ENCODE measurements around the gene AMH.

The AMH gene

GRCh38 chr19:2282062-2282861 lies 33.1 kb downstream of the AMH start, which contains the start of gene PEAK3:
Gene PEAK3 (minus strand): TSS chr19:2282175. CDS start chr19:2280931, 1,244 bp downstream.
- Histone ChIP-seq H3K4me2 (peak within 1 kb of the TSS; percentile 94), H3K36me3 (no peaks in the 10 kb centered on the region), H3K4me3 (peak within 1 kb of the TSS; percentile 57), H3K9me3 (no peaks in the 10 kb centered on the region), H3K4me1 (peaks cover 82% of the 10 kb centered on the region), H3K27ac (peak within 1 kb of the TSS; percentile 45), H3K27me3 (no peaks in the 10 kb centered on the region), H4K20me1 (peaks cover 52% of the 10 kb centered on the region), H3K9ac (0 out of 2 replicates have a peak within 1 kb of the TSS, but pooled peaks have one; percentile 45)
- no peak for TF ChIP-seq Cebpa-rat (IDR thresholded peaks at IDR 0.05)

- peaks cover 46% of the 10 kb centered on the region for H4K20me1 ChIP-seq
- H3K9ac ChIP-seq: no peak overlapping the region
Measured at GRCh38 chr19:2282862-2283237, 33.7 kb downstream of the AMH start.

GRCh38 chr19:2283835-2284507 lies 34.8 kb downstream of the AMH start:
- Histone ChIP-seq H3K27ac (no peak overlapping the region), H3K4me1 (peaks cover 83% of the 10 kb centered on the region), H3K9ac (no peak overlapping the region), H4K20me1 (peaks cover 37% of the 10 kb centered on the region), H3K4me3 (no peak overlapping the region), H3K36me3 (no peaks in the 10 kb centered on the region), H3K27me3 (no peaks in the 10 kb centered on the region), H3K4me2 (no peak overlapping the region), H3K9me3 (no peaks in the 10 kb centered on the region)
- no peak for TF ChIP-seq Cebpa-rat (IDR thresholded peaks at IDR 0.05)

More at GRCh38 chr19:2282862-2283237, 33.7 kb downstream of the AMH start:
- Histone ChIP-seq H3K4me3 (no peak overlapping the region), H3K36me3 (no peaks in the 10 kb centered on the region), H3K4me1 (peaks cover 83% of the 10 kb centered on the region), H3K27ac (no peak overlapping the region), H3K27me3 (no peaks in the 10 kb centered on the region), H3K9me3 (no peaks in the 10 kb centered on the region), H3K4me2 (peak overlapping the region; percentile 94)
- no peak for TF ChIP-seq Cebpa-rat (IDR thresholded peaks at IDR 0.05)

GRCh38 chr19:2286402-2287140 lies 37.4 kb downstream of the AMH start:
- Histone ChIP-seq H3K4me1 (peaks cover 83% of the 10 kb centered on the region), H3K4me2 (peak overlapping the region; percentile 99), H3K36me3 (no peaks in the 10 kb centered on the region), H3K27ac (peak overlapping the region; percentile 49; the same call in 1 of the 2 replicates), H3K9me3 (no peaks in the 10 kb centered on the region), H3K4me3 (no peak overlapping the region), H4K20me1 (peaks cover 25% of the 10 kb centered on the region), H3K9ac (no peak overlapping the region; the same call in 1 of the 2 replicates), H3K27me3 (no peaks in the 10 kb centered on the region; the same call in 1 of the 2 replicates)
- no peak for TF ChIP-seq Cebpa-rat (IDR thresholded peaks at IDR 0.05)

DNA sequence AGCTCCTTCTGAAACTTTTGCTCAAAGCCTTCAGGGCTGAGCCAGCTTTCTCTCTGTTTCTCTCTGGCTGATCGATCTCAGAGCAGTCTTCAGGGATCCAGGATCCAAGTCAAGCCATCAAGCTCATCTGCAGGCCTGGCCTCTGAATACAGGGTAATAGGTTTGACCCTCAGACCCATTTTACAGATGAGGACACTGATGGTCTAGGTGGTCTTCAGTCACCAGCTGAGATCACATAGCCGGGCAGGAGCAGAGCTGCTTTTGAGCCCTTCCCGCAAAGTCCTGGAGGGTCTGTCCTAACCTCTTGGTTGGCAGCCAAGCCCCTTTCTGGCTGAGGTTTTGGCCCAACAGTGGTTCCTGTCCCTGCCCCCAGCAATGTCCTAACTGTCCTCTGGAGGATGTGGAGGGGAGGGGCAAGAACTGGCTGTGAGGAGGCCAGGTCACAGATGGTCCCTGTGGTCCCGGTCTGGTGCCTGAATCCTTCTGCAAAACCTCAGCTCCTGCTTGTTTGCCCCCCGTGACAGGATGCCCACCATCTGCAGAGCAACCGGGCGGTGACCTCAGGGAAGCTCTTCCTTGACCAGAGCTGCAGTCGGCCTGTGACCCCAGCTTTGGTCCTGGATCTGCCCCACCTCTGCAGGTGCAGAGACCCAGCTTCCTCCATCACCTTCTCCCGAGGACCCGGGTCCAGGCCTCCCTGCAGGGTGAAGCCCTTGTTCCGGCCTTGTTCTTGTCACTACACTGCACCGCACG lies 38.6 kb downstream of the AMH start:
- TF ChIP-seq Cebpa-rat (IDR thresholded peaks at IDR 0.05): no peak
- Histone ChIP-seq H3K4me1 (peaks cover 83% of the 10 kb centered on the region), H3K9ac (peak overlapping the region; percentile 95), H3K27ac (peak overlapping the region; percentile 98), H3K4me2 (peak overlapping the region; percentile 99), H4K20me1 (peaks cover 26% of the 10 kb centered on the region), H3K36me3 (peaks cover 6% of the 10 kb centered on the region), H3K9me3 (no peaks in the 10 kb centered on the region), H3K4me3 (peak overlapping the region; percentile 84; the same call in 1 of the 2 replicates), H3K27me3 (no peaks in the 10 kb centered on the region; the same call in 1 of the 2 replicates)

GRCh38 chr19:2288338-2288817 lies 39.3 kb downstream of the AMH start:
- Histone ChIP-seq H3K9me3 (no peaks in the 10 kb centered on the region), H3K9ac (peak overlapping the region; percentile 95), H4K20me1 (peaks cover 29% of the 10 kb centered on the region), H3K4me1 (peaks cover 83% of the 10 kb centered on the region), H3K4me3 (peak overlapping the region; percentile 84; the same call in 1 of the 2 replicates), H3K27me3 (no peaks in the 10 kb centered on the region; the same call in 1 of the 2 replicates), H3K4me2 (peak overlapping the region; percentile 99), H3K27ac (peak overlapping the region; percentile 98), H3K36me3 (peaks cover 12% of the 10 kb centered on the region)
- TF ChIP-seq Cebpa-rat (IDR thresholded peaks at IDR 0.05): no peak

DNA sequence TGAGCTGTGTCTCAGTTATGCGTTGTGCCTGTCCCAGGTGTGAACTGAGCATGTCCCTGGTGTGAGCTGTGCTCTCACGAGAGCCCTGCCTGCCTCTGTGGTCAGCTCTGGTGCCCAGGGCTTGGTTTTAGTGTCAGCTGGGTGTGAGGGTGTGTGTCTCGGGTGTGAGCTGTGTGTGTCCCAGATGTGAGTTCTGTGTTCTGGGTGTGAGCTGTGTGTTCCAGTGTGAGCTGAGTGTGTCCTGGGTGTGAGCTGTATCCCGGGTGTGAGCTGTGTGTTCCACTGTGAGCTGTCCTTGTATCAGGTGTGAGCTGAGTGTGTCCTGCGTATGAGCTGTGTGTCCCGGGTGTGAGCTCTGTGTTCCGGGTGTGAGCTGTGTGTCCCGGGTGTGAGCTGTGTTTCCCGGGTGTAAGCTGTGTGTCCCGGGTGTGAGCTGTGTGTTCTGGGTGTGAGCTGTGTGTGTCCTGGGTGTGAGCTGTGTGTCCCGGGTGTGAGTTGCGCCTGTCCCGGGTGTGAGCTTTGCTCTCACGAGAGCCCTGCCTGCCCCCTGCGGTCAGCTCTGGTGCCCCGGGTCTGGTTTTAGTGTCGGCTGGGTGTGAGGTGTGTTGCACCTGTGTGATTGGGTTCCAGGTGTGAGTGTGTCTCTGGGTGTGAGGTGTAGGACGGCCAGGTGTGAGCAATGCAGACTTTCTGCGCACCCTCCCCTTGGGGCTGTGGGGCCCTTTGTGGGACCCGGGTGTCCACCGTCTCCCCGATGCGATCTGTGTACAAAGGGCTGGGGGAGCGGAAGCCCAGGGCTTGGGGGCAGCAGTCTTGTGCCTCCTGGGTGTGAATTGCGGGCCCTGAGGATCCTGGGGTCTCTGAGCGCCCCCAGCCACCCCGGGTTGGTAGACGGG lies 39.9 kb downstream of the AMH start:
- Histone ChIP-seq H3K4me1 (peaks cover 89% of the 10 kb centered on the region), H3K9ac (peak overlapping the region; percentile 95), H3K27ac (peak overlapping the region; percentile 98), H3K9me3 (no peaks in the 10 kb centered on the region), H3K4me2 (peak overlapping the region; percentile 99), H3K4me3 (peak overlapping the region; percentile 84), H4K20me1 (peaks cover 36% of the 10 kb centered on the region), H3K27me3 (no peaks in the 10 kb centered on the region; the same call in 1 of the 2 replicates), H3K36me3 (peaks cover 13% of the 10 kb centered on the region)
- no peak for TF ChIP-seq Cebpa-rat (IDR thresholded peaks at IDR 0.05)

All from BLaER1 (cell line).